ENCODE measurements around the gene TNRC6B.

DNA sequence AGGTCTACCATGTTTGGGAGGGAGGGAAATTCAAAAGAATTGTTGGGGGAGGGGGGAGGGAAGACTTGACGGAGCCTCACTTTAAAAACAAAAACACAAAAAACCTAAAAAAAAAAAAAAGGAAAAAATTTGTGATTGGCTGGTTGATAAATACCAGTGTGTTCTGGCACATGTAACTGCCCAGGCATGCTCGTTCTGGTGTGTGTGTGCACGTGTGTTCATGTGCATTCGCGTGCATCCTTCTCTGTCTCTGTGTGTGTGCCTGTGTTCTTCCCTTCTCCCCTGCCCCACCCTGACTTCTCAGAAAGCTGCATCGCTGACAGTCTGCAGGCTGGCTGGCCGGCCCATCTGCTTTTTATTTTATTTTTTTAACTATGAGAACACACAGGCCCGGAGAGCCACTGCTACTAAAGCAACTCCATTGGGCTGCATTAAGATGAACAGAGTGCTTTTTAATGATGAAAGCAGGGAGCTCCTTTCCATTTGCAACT, 146.0 kb downstream of the TNRC6B start:
- TF ChIP-seq, protein P1, sequence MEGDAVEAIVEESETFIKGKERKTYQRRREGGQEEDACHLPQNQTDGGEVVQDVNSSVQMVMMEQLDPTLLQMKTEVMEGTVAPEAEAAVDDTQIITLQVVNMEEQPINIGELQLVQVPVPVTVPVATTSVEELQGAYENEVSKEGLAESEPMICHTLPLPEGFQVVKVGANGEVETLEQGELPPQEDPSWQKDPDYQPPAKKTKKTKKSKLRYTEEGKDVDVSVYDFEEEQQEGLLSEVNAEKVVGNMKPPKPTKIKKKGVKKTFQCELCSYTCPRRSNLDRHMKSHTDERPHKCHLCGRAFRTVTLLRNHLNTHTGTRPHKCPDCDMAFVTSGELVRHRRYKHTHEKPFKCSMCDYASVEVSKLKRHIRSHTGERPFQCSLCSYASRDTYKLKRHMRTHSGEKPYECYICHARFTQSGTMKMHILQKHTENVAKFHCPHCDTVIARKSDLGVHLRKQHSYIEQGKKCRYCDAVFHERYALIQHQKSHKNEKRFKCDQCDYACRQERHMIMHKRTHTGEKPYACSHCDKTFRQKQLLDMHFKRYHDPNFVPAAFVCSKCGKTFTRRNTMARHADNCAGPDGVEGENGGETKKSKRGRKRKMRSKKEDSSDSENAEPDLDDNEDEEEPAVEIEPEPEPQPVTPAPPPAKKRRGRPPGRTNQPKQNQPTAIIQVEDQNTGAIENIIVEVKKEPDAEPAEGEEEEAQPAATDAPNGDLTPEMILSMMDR (IDR thresholded peaks at IDR 0.05; ENCODE audit: low read length) = no peak
- no peak for TF ChIP-seq EZH2 (IDR thresholded peaks at IDR 0.05; ENCODE audit: borderline replicate concordance, low read length)

Data from OCI-LY1 (cell line).